H1 (cell line): ENCODE results near the gene SGCD. TPM values are rescaled to one million over a fixed set of nuclear protein-coding genes. Genes with fewer than 3 reads are reported as not detected.

Experiments
- CTCF ChIA-PET: fragments of 300-600 bp; sonication (Branson Sonifier 250); formaldehyde crosslinking; loops from one replicate; lab custom pipeline; 2021; ENCODE audit not compliant: partially characterized antibody; lab: Charles Lee
- POLR2A ChIA-PET: fragments of 300-600 bp; sonication (Branson Sonifier 250); formaldehyde crosslinking; loops from one replicate; lab custom pipeline; 2021; ENCODE audit warnings: inconsistent platforms; ENCODE audit not compliant: partially characterized antibody; lab: Charles Lee
- DNase-seq, 2 experiments: peaks; one replicate each; pipeline versions ENCODE4 v3.0.0 to v3.0.0-alpha.2; 2010 to 2022; ENCODE audit warnings: low spot score in 2 of 2, low read depth in 1 of 2, mixed read lengths in 1 of 2
- FAIRE-seq: peaks from 2 replicates; lab custom pipeline; 2011; peaks lifted over from hg19 to GRCh38; lab: Jason Lieb, UNC
- H2AFZ ChIP-seq: 2 replicates; pipeline ENCODE4 v1.8.1; 2012; ENCODE audit warnings: low read length, inconsistent platforms
- H2AK5ac ChIP-seq: 2 replicates; pipeline ENCODE4 v1.6.1; 2013; ENCODE audit warnings: low read depth, low read length
- H2BK120ac ChIP-seq: replicated peaks from 2 replicates; pipeline ENCODE3; 2013; ENCODE audit warnings: low read depth, low read length, inconsistent platforms
- H2BK12ac ChIP-seq: 2 replicates; pipeline ENCODE4 v1.6.1; 2013; ENCODE audit warnings: low read depth, low read length
- H2BK15ac ChIP-seq: 2 replicates; pipeline ENCODE4 v1.6.1; 2013; ENCODE audit warnings: low read length
- H2BK20ac ChIP-seq: 2 replicates; pipeline ENCODE4 v1.6.1; 2013; ENCODE audit warnings: low read length
- H2BK5ac ChIP-seq: 2 replicates; pipeline ENCODE4 v1.6.1; 2013; ENCODE audit warnings: low read depth, low read length
- H3K14ac ChIP-seq: 2 replicates; pipeline ENCODE4 v1.6.1; 2013; ENCODE audit warnings: inconsistent platforms; ENCODE audit not compliant: insufficient read length
- H3K18ac ChIP-seq: 2 replicates; pipeline ENCODE4 v1.6.1; 2013; ENCODE audit warnings: low read length; ENCODE audit errors: extremely low read depth
- H3K23ac ChIP-seq: 2 replicates; pipeline ENCODE4 v1.6.1; 2013; ENCODE audit warnings: inconsistent platforms; ENCODE audit not compliant: insufficient read length
- H3K23me2 ChIP-seq: 2 replicates; pipeline ENCODE4 v1.6.1; 2013; ENCODE audit warnings: low read depth, low read length
- H3K27ac ChIP-seq: 2 replicates; pipeline ENCODE4 v1.6.1; 2011; ENCODE audit warnings: low read depth, low read length, inconsistent platforms
- H3K27me3 ChIP-seq, 4 experiments: replicated peaks in 1 of 4; 1 replicate in 1 of 4; 2 replicates in 3 of 4; pipeline versions ENCODE4 v1.6.1 to v1.8.1; 2011 to 2013; ENCODE audit warnings: low read length in 3 of 4, mild to moderate bottlenecking in 3 of 4, inconsistent platforms in 2 of 4, mixed read lengths in 2 of 4, moderate library complexity in 1 of 4; ENCODE audit not compliant: control insufficient read depth in 3 of 4, insufficient read depth in 3 of 4; ENCODE audit errors: extremely low read depth in 1 of 4
- H3K36me3 ChIP-seq, 4 experiments: 2 replicates each; pipeline versions ENCODE4 v1.6.1 to v1.8.1; 2011 to 2013; ENCODE audit warnings: mild to moderate bottlenecking in 4 of 4, low read length in 3 of 4, moderate library complexity in 2 of 4, control low read depth in 1 of 4, inconsistent platforms in 1 of 4; ENCODE audit not compliant: insufficient read depth in 4 of 4, control insufficient read depth in 2 of 4
- H3K4ac ChIP-seq: replicated peaks from 2 replicates; pipeline ENCODE3; 2013; ENCODE audit warnings: low read length, low read depth, mixed read lengths, inconsistent platforms; ENCODE audit not compliant: insufficient read length
- H3K4me1 ChIP-seq, 4 experiments: replicated peaks in 1 of 4; 1 replicate in 1 of 4; 2 replicates in 3 of 4; pipeline versions ENCODE4 v1.6.1 to v1.8.1; 2011 to 2013; ENCODE audit warnings: low read length in 3 of 4, inconsistent platforms in 2 of 4, mixed read lengths in 1 of 4; ENCODE audit not compliant: insufficient read depth in 4 of 4, control insufficient read depth in 3 of 4
- H3K4me2 ChIP-seq, 2 experiments: 2 replicates each; pipeline versions ENCODE4 v1.6.1 to v1.8.1; 2011 to 2013; ENCODE audit warnings: low read depth in 2 of 2, low read length in 2 of 2, control low read depth in 1 of 2, inconsistent platforms in 1 of 2, mild to moderate bottlenecking in 1 of 2; ENCODE audit not compliant: insufficient read depth in 1 of 2
- H3K4me3 ChIP-seq, 4 experiments: fragments of 200-600, 300-600 bp in 1 of 4; sonication (generic), shearing (Covaris generic), sonication (Bioruptor Twin) in 1 of 4; 2 replicates each; pipeline versions ENCODE4 v1.5.1 to v1.8.1; 2011 to 2016; ENCODE audit warnings: low read length in 4 of 4, low read depth in 3 of 4, control low read depth in 2 of 4, inconsistent platforms in 2 of 4, mild to moderate bottlenecking in 2 of 4, mixed read lengths in 1 of 4, moderate library complexity in 1 of 4; ENCODE audit not compliant: insufficient read depth in 2 of 4; ENCODE audit errors: extremely low read depth in 1 of 4
- H3K56ac ChIP-seq: replicated peaks from 2 replicates; pipeline ENCODE3; 2013; ENCODE audit warnings: low read depth, mild to moderate bottlenecking, mixed read lengths, low read length, inconsistent platforms; ENCODE audit not compliant: insufficient read length
- H3K79me1 ChIP-seq: 2 replicates; pipeline ENCODE4 v1.6.1; 2013; ENCODE audit warnings: low read depth, low read length, control low read depth
- H3K79me2 ChIP-seq, 2 experiments: 2 replicates each; pipeline versions ENCODE4 v1.6.1 to v1.8.1; 2012 to 2013; ENCODE audit warnings: low read length in 2 of 2, mild to moderate bottlenecking in 2 of 2, inconsistent platforms in 1 of 2; ENCODE audit not compliant: insufficient read depth in 2 of 2, control insufficient read depth in 1 of 2
- H3K9ac ChIP-seq, 4 experiments: replicated peaks in 1 of 4; 1 replicate in 1 of 4; 2 replicates in 3 of 4; pipeline versions ENCODE4 v1.6.1 to v1.8.1; 2011 to 2013; ENCODE audit warnings: low read depth in 3 of 4, low read length in 3 of 4, control low read depth in 2 of 4, mild to moderate bottlenecking in 2 of 4, moderate library complexity in 2 of 4, inconsistent platforms in 1 of 4; ENCODE audit errors: extremely low read depth in 1 of 4
- H3K9me3 ChIP-seq, 2 experiments: 2 replicates each; pipeline versions ENCODE4 v1.6.1 to v1.8.1; 2012 to 2013; ENCODE audit warnings: mild to moderate bottlenecking in 2 of 2, moderate library complexity in 2 of 2, control low read depth in 1 of 2, inconsistent platforms in 1 of 2, low read depth in 1 of 2, low read length in 1 of 2, mixed read lengths in 1 of 2; ENCODE audit not compliant: insufficient read depth in 2 of 2
- H4K20me1 ChIP-seq, 2 experiments: replicated peaks in 1 of 2; 2 replicates each; pipeline versions ENCODE3 to v1.8.1; 2011 to 2013; ENCODE audit warnings: inconsistent platforms in 2 of 2, low read length in 2 of 2, mild to moderate bottlenecking in 1 of 2; ENCODE audit not compliant: insufficient read depth in 2 of 2, control insufficient read depth in 1 of 2
- H4K5ac ChIP-seq: 2 replicates; pipeline ENCODE4 v1.6.1; 2013; ENCODE audit warnings: low read length, low read depth, mixed read lengths, inconsistent platforms; ENCODE audit not compliant: insufficient read length
- H4K8ac ChIP-seq: 2 replicates; pipeline ENCODE4 v1.8.0; 2013; ENCODE audit warnings: mild to moderate bottlenecking, moderate library complexity, low read length, inconsistent platforms; ENCODE audit not compliant: insufficient read depth; ENCODE audit errors: extremely low read depth
- H4K91ac ChIP-seq: replicated peaks from 2 replicates; pipeline ENCODE3; 2013; ENCODE audit warnings: low read length, mixed read lengths, inconsistent platforms; ENCODE audit not compliant: insufficient read length
- CBX5 ChIP-seq: fragments of 300-800, 300-1000 bp; sonication (generic); IDR thresholded peaks from 2 replicates; pipeline ENCODE4 v1.7.1; 2016; ENCODE audit warnings: antibody characterized with exemption, low read length, low read depth
- WGBS, 2 experiments: shearing (Covaris generic) in 1 of 2; methylation state at CpG; one replicate each; pipeline versions ENCODE4 v1.1.6 to v1.1.7; 2013 to 2015; ENCODE audit warnings: low lambda C conversion rate in 2 of 2, mixed read lengths in 2 of 2, inconsistent platforms in 1 of 2, low coverage in 1 of 2, missing lambda C conversion rate in 1 of 2; ENCODE audit not compliant: insufficient replicate concordance in 2 of 2, insufficient coverage in 1 of 2, insufficient read length in 1 of 2; ENCODE audit errors: extremely low coverage in 1 of 2, missing lambda C conversion rate in 1 of 2; 5-methylcytosine and 5-hydroxymethylcytosine counted together
- polyA plus RNA-seq, 7 experiments: library from polyadenylated mRNA; depleted of rRNA in 3 of 7; stranded (reverse) in 5 of 7; unstranded in 2 of 7; fragments of >200 nt in 5 of 7; fragments of 200-250 nt in 2 of 7; gene quantifications; 1 replicate in 5 of 7; 2 replicates in 1 of 7; 4 replicates in 1 of 7; pipeline versions ENCODE4 v1.2.1 to v1.2.3, GENCODE V29; 2011 to 2013; ENCODE audit warnings: missing spikeins in 2 of 7, mixed read lengths in 2 of 7
- total RNA-seq: library from RNA; stranded (reverse); fragmentation: NEBNext Ultra II Directional; extraction: Animal tissue kit (Norgen Biotek cat#: 25700); gene quantifications from 2 replicates; pipeline ENCODE4 v1.2.1, GENCODE V29; 2021

Gene SGCD
- total and polyA plus RNA-seq, 2 of the 8 experiments (the other 6 are each of a cell fraction or from before 2014, with no cell fraction given): 0.04 to 0.08 TPM

DNA sequence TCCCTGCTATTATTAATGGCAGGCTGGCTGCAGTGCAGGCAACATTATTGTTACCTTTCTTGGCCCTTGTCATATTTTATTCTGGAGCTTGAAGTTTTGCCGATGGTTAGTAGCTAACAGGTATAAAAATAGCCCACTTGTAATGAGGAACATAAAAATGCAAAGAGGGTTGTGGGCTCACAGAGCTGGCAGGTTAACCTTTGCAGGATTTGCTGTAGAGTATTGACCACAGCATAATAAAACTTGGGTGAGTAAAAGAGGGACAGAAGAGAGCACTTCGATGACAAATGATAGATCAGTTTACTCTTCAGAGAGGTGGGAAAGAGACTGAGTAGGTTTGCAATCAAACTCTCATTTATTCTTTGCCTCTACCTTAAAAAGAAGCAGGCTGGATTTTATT, 49.7 kb upstream of the SGCD start:
- H4K91ac ChIP-seq: no peak overlapping the region
- H2AK5ac ChIP-seq: no peak overlapping the region
- peaks cover 0 to 1% (median 0%) of the 10 kb centered on the region in 4 experiments; a peak in 1 of 7 replicates for H3K27me3 ChIP-seq
- no peak overlapping the region for H3K56ac ChIP-seq
- H3K23me2 ChIP-seq: no peaks in the 10 kb centered on the region
- no peak for TF ChIP-seq CBX5
- no peaks in the 10 kb centered on the region for H3K79me1 ChIP-seq
- no peak overlapping the region for H3K14ac ChIP-seq
- H2BK15ac ChIP-seq: no peak overlapping the region
- no peak overlapping the region for H2BK12ac ChIP-seq
- H3K9ac ChIP-seq: no peak overlapping the region
- no peak overlapping the region for H3K18ac ChIP-seq
- H3K36me3 ChIP-seq: no peaks in the 10 kb centered on the region
- H3K9me3 ChIP-seq: no peaks in the 10 kb centered on the region
- 83% methylated on average over 2 of the region's 2 CpGs; no CpG with 5 or more reads in 1 of the 2 experiments for WGBS, 2 experiments
- H3K4me3 ChIP-seq: no peak overlapping the region
- FAIRE-seq: no peak
- ChIA-PET CTCF (no interaction called here), POLR2A (no interaction called here)
- no peaks in the 10 kb centered on the region; a peak in 1 of 7 replicates for H3K4me1 ChIP-seq
- H3K4ac ChIP-seq: no peak overlapping the region
- H4K20me1 ChIP-seq: no peaks in the 10 kb centered on the region
- no peak overlapping the region for H3K27ac ChIP-seq
- H3K79me2 ChIP-seq: no peaks in the 10 kb centered on the region
- no peak overlapping the region for H2AFZ ChIP-seq
- H3K4me2 ChIP-seq: no peak overlapping the region
- no peak overlapping the region for H4K8ac ChIP-seq
- H2BK20ac ChIP-seq: no peak overlapping the region
- H3K23ac ChIP-seq: no peak overlapping the region
- H2BK5ac ChIP-seq: no peak overlapping the region
- H4K5ac ChIP-seq: no peak overlapping the region
- no peak overlapping the region for H2BK120ac ChIP-seq
- DNase-seq: no peak
